GM10266 (cell line): ENCODE measurements around the gene LAMA2.
"Not testable (repeated sequence)": the region's sequence is repeated elsewhere in the genome, so short reads cannot be mapped to it uniquely, and the experiment has no call there.

Experiments used
- DNase-seq: peaks from one replicate; pipeline ENCODE4 v3.0.0; 2012; ENCODE audit errors: extremely low spot score
- CTCF ChIP-seq: IDR thresholded peaks from 2 replicates; pipeline ENCODE4 v1.5.1; 2012; ENCODE audit warnings: mild to moderate bottlenecking, low read depth; ENCODE audit not compliant: control insufficient read depth, insufficient read depth; ENCODE audit errors: missing control alignments

Gene LAMA2

GRCh38 chr6:129164032-129164431 lies 281.1 kb downstream of the LAMA2 start:
- TF ChIP-seq CTCF = no peak
- DNase-seq = no peak

- not testable (repeated sequence) for DNase-seq
Measured at GRCh38 chr6:129172279-129172995, 289.5 kb downstream of the LAMA2 start.

- no peak for DNase-seq
- TF ChIP-seq CTCF = no peak
Measured at GRCh38 chr6:129175066-129175465, 292.1 kb downstream of the LAMA2 start.

- DNase-seq = no peak
- TF ChIP-seq CTCF = no peak
Measured at GRCh38 chr6:129177801-129178200, 294.9 kb downstream of the LAMA2 start.

GRCh38 chr6:129179283-129179682 lies 296.3 kb downstream of the LAMA2 start:
- TF ChIP-seq CTCF = no peak
- DNase-seq = no peak

- no peak for TF ChIP-seq CTCF
Measured at GRCh38 chr6:129181001-129181400, 298.1 kb downstream of the LAMA2 start.

GRCh38 chr6:129183187-129183591 lies 300.3 kb downstream of the LAMA2 start:
- no peak for DNase-seq
- TF ChIP-seq CTCF = no peak

More at GRCh38 chr6:129181001-129181400, 298.1 kb downstream of the LAMA2 start:
- no peak for DNase-seq
